ENCODE results near the gene GDF2.

Gene GDF2

DNA sequence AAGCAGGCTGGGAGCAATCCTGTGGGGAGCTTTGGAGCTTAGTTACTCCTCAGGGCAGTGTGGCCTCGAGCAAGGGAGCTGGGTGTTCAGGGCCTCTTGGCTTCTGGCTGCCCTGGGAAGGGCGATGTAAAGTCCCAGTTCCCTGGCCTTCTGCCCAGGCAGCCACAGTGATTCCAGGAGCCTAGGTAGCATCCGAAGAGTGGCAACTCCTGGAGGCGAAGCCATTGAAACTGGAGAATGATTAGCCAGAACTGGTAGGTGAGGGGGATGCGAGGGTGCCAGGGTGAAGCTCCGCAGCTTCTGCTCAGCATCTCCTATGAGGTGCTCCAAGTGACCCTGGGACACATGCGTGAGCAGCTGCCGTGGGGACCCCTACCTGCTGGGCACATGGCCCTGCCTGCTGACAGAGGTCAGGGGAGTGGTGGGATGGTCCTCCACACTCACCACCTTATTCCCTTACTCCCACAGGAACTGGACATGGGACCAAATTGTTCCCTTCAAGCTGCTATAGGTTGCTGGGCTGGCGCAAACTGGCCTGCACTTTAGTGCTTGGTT, 7.8 kb upstream of the GDF2 start:
- no peak for DNase-seq

DNA sequence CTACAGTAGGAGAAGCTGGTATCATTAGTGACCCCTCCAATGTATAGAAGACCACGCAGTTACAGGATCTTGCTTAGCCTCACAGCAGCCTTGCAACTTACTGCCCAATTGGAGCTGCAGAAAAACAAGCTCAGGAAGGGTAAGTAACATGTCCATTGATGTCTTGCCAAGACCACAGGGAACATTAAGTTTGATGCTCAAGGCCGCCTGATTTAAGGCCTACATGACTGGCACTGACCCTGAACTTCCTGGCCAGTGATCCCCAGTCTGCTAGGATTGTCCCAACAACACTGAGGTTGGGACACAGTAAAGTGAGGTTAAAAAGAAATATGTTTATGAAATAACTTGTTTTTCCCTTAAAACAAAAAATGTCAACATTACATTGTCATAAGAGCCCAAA, 6.8 kb upstream of the GDF2 start:
- DNase-seq: no peak

DNA sequence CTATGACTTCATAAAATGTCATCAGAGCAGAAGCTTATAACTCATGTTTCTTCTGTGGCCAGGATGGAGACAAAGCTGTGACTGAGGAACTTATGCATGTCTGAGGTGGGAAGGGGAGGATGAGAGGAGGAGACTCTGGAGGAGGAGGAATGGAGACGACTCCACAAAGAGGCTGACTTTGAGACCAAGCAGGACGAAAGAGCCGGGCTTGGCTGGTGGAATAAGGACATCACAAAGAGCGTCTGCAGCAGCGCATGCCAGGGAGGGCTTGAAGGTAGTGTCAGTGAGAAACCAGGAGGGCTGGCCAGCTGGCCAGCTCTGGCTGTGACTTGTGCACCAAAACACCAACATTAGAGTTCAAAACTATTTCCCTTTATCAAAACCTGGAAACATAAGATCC, 6.1 kb upstream of the GDF2 start:
- no peak for DNase-seq

GRCh38 chr10:47317251-47317650, 5.0 kb upstream of the GDF2 start:
- DNase-seq: no peak

GRCh38 chr10:47318706-47319105, 3.5 kb upstream of the GDF2 start:
- peak in 1 of 3 experiments; percentile 0 for DNase-seq

DNA sequence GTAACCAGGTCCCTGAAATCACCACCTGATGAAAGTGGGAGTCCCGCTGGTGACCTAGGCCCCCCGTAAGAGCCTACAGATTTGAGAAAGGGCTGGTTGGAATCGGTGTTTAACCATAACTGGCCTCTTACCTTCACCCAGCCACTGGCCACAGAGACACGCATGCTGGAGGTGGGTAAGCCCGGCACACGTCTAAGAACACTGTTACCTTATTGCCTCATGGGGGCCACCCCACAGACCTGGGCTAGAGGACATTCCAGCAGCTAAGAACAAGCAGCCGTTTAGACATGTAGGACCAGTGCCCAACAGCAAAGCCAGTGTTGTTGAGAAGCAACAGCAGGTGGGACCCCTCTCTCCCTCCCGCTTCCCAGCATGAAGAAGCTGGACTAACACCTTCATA, 2.5 kb upstream of the GDF2 start:
- DNase-seq: no peak

GRCh38 chr10:47320812-47321211, 1.4 kb upstream of the GDF2 start:
- no peak for DNase-seq

DNA sequence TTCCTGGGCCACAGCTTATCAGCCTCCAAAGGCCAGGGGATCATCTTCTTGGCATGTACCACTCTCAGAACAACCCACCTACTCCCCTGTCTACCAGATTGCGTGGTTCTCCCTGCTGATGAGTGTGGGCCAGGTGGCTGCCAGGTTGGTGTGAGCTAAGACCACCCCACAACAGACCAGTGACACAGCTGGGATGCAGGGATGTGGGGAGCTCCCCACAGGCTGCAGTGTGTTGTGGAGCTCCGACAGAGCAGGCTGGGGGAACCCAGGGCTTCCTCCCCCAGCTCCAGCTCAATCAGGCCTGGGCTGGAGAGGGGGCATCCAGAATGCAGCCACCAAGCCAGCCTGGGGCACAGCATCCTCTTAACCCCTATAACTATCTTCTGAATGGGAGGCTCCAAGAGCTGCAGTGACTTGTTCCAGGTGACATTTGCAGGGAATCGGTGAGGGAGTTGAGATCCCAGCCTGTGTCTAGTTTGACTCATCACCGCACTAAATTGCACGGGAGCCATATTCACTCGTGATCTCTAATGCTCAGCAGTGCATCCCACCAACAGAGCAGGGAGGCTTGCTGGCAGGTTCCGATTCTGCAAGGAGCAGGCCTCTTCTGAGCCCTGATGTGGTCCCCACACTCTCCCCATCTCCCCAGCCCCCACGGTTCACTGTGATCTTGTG, 596 bp upstream of the GDF2 start:
- no peak for DNase-seq

- DNase-seq: peak in 1 of 3 experiments; percentile 2
Observed at GRCh38 chr10:47323087-47323486, 833 bp downstream of the GDF2 start.

DNA sequence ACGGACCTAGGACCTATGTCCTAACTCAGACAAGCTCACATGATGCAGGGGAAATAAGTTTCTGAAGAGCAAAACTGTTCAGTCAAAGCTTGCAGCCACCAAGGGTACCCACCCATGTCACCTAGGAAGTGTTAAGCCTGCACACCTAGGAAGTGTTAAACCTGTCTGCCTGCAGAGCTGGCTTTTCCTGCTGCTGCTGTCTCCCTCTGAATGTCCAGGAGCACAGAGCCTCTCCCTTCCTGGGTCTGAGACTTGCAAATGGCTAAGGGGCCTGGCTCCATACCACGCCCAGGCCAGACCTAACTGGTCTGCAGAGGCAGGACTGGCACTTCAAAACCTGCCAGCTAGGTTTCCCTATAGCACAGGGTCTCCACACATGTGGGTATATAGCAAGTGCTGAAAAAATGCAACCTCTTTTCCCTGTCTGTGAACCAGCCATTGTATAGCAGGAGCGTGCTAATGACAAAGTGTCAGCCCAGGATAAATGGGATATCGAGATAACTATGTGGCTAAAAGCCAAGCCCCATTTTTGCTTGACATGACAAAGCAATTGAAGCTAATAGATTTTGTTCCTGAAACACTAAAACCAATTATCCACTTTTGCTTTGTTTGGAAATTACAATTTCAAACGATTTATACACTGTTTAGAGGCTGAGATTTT, 1.5 kb downstream of the GDF2 start:
- peak in 1 of 3 experiments; percentile 53 for DNase-seq

GRCh38 chr10:47325303-47326291, 3.3 kb downstream of the GDF2 start:
- no peak for DNase-seq

DNA sequence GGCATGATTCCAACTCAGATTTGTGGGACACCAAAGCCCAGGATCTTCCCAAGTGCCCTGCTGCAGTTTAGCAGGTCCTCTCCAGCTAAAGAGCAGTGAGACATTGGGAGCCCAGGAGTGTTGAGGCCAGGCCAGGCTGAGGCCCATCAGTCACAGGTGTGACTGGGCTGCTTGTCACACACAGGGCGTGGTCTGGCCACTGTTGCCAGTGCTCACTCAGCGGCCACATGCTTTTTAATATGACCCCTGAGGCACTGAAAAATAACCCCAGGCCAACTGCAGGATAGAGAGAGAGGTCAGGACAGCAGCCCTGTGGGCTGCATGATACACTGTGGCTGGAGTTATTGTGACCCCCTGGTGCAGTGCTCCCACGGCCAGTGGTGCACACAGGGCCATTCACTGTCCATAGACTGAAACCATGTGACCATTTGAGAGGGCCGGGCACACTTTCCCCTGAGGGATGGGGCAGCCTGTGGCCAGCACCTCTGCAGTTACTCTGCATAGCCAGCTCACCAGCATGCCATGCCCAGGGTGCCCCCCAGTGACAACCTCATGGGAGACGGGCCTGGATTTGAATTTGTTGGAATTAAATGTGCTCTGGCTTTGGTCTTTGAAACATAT, 4.2 kb downstream of the GDF2 start:
- no peak for DNase-seq

- no peak for DNase-seq
Observed at GRCh38 chr10:47326927-47327330, 4.7 kb downstream of the GDF2 start.

GRCh38 chr10:47329855-47330254, 7.6 kb downstream of the GDF2 start:
- DNase-seq: no peak

- DNase-seq: no peak
Observed at GRCh38 chr10:47330366-47330765, 8.1 kb downstream of the GDF2 start.

- no peak for DNase-seq
Observed at GRCh38 chr10:47330804-47331203, 8.6 kb downstream of the GDF2 start.

DNA sequence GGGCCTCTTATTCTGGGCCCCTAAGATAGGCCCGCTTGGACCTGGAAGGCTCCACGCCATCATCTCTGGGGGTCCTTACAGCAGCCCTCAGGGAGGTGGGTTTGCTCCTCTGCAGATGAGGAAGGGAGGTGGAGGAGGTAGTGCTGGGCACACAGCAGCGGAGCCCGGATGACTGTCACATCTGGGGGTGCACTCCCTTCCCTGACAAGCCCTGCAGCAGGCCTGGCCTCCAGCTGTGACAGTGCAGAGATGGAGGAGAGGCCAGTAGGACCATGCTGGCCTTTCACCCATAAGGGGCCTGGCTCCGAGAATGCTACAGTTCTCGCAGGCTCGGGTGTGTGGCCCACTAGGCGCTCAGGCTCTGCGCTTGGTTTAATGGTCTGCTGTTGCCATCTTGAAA, 9.2 kb downstream of the GDF2 start:
- DNase-seq: no peak

GRCh38 chr10:47331954-47332353, 9.7 kb downstream of the GDF2 start:
- no peak for DNase-seq

GRCh38 chr10:47332371-47332770, 10.1 kb downstream of the GDF2 start:
- no peak for DNase-seq

DNA sequence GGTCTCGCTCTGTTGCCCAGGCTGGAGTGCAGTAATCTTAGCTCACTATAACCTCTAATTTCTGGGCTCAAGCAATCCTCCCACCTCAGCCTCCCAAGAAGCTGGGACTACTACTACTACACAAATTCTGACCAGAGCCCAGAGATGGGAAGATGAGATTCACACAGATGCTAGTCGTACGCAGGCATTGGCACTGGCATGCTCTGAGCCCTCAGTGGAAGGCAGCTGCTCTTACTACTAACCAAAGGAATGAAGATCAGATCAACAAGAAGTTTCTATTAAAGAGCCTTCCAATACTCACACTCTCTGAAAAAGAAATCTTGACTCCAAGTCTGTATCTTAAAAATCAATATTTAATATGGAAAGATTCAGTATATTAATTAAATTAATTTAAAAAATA, 10.7 kb downstream of the GDF2 start:
- no peak for DNase-seq

DNA sequence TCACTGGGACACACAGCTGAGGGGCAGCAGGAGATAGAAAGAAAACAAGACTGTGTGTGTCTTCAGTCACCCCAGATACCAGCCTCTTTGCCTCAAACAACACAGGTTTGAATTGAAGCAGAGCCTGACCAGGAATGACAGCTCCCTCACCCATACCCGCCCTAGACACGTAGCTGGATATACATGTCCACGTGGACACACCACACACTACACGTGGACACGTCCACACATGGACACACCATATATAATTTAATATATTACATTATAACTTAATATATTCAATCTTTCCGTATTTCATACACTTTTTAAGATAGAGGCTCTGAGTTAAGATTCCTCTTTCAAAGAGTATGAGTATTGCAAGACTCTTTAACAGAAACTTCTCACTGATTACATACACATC, 11.3 kb downstream of the GDF2 start:
- DNase-seq: no peak

DNA sequence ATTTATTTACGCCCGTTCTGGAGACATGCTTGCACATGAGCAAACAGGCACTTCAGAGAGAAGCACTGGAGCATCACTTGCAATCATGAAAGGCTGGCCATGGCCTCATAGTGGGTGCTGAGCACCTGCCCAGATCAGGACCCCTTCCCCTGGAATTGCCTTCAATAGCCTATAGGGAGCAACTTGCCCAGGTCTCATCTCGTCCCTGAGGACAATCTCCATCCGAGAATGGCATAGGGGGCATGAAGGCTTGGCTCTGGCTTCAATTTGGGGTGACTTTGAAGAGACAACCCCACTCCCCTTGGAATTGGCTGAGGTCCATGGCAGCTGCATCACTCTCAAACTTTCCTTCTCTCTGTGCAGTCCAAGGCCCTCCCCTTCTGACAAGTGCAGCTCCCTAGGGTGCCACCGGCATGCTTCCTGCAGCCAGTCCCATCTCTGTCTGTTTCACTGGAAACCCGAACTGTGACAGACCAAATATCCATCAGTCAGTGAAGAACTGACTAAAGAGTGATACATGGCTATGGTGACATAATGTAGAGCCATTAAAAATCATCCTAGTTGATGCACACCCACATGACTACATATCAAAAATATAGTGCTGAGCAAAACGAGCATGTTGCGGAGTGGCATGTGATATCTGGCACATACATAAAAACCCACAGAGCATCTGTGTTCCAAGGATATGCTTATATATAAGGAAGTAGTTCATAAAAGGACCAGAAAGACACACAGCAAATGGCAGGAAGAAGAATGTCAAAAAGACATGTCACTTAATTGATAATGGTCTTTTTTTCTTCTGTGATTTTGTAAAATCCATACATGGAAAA, 12.4 kb downstream of the GDF2 start:
- no peak for DNase-seq

All from NCI-H1417 (cell line).